BE2C (cell line): ENCODE measurements around the gene DPH3.

ENCODE experiments used
- DNase-seq: peaks from one replicate; pipeline ENCODE4 v3.0.0-alpha.2; 2020
- H3K27me3 ChIP-seq: fragments of 250-450 bp; sonication (Bioruptor Pico); 2 replicates; pipeline ENCODE4 v1.5.1; 2020; ENCODE audit warnings: mild to moderate bottlenecking
- H3K36me3 ChIP-seq: fragments of 250-450 bp; sonication (Bioruptor Pico); 2 replicates; pipeline ENCODE4 v1.5.1; 2020; ENCODE audit warnings: mild to moderate bottlenecking
- H3K4me1 ChIP-seq: fragments of 250-450 bp; sonication (Bioruptor Pico); 2 replicates; pipeline ENCODE4 v1.5.1; 2020
- H3K4me3 ChIP-seq: 2 replicates; pipeline ENCODE4 v1.5.1; 2011; ENCODE audit warnings: low read depth, low read length
- H3K9me3 ChIP-seq: fragments of 250-450 bp; sonication (Bioruptor Pico); 2 replicates; pipeline ENCODE4 v1.5.1; 2020
- CTCF ChIP-seq: IDR thresholded peaks from 2 replicates; pipeline ENCODE4 v1.5.1; 2012; ENCODE audit warnings: mild to moderate bottlenecking, low read depth, low read length

DPH3 gene

DNA sequence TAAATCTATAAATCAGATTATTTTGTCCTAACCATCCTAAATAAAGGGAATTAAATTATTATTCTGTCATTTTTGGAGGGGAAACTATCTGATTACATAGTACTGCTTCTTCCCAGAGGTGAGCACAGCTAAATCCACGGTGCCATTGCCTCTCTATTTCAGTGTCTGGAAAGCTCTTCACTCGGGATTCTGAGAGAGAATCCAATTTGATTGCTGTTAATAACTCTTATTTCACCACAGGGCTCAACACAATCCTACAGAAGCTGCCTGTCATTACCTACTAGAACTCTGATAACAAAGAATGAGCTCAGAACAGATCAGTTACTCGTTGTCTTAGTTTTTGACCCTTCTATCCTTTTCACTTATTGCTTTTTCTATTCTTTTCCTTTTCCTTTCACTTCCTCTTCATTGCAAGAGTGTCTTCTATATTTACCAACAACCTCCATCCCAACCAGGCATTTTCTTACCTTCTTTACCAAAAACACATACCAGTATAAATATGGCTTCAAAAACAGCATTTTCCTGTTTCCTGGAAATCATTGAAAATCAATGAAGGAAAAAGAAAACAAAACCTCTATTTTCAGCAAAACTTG, 30.7 kb upstream of the DPH3 start:
- Histone ChIP-seq H3K4me3 (no peak overlapping the region), H3K36me3 (no peaks in the 10 kb centered on the region), H3K27me3 (no peaks in the 10 kb centered on the region), H3K4me1 (no peaks in the 10 kb centered on the region), H3K9me3 (no peaks in the 10 kb centered on the region)
- TF ChIP-seq CTCF: no peak
- no peak for DNase-seq

GRCh38 chr3:16294844-16295243, 30.1 kb upstream of the DPH3 start:
- Histone ChIP-seq H3K27me3 (no peaks in the 10 kb centered on the region), H3K4me1 (no peaks in the 10 kb centered on the region), H3K9me3 (no peaks in the 10 kb centered on the region), H3K36me3 (no peaks in the 10 kb centered on the region), H3K4me3 (no peak overlapping the region)
- no peak for DNase-seq
- no peak for TF ChIP-seq CTCF

GRCh38 chr3:16290827-16291196, 26.1 kb upstream of the DPH3 start:
- H3K27me3 ChIP-seq: no peaks in the 10 kb centered on the region
- TF ChIP-seq CTCF: no peak
- no peak for DNase-seq
- no peak overlapping the region for H3K4me3 ChIP-seq
- no peaks in the 10 kb centered on the region for H3K4me1 ChIP-seq
- H3K36me3 ChIP-seq: no peaks in the 10 kb centered on the region
- no peaks in the 10 kb centered on the region for H3K9me3 ChIP-seq

GRCh38 chr3:16290007-16290826, 25.5 kb upstream of the DPH3 start:
- Histone ChIP-seq H3K36me3 (no peaks in the 10 kb centered on the region), H3K4me1 (no peaks in the 10 kb centered on the region), H3K27me3 (no peaks in the 10 kb centered on the region), H3K4me3 (no peak overlapping the region), H3K9me3 (no peaks in the 10 kb centered on the region)
- DNase-seq: peak; percentile 37
- TF ChIP-seq CTCF: peak; percentile 71

DNA sequence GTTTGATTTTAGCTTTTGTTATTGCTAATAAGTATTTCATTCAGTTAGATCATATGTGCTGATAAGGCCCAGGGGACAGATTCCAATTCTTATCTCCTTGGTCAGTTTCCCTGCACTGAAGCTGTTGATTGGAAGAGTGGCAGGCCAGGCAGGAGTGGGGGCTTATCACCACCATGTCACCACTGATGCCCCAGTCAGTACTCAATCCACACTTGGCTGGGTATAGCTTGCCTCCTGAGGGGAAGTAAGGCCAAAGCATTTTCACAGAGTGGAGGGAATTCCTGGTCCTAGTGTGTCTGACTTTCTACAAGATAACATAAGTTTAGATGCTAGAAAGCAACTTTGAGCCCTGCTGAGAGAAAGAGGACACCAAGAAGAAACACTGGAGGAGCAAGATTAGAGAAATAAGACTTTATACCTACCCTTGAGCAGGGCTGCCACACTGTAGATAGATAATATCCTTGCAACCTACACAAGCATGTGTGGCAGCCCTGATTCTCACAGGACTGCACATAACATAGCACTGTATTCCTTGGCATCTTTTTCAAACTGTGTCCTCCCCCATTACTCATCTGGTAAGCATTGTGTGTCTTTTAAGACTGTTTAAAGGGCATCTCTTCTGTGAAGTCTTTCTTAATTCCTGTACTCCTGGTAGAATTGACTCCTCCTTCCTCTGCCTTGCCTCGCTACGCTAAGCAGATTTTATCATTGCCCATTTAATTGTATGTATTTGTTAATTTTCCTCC, 24.6 kb upstream of the DPH3 start:
- no peak for TF ChIP-seq CTCF
- Histone ChIP-seq H3K9me3 (no peaks in the 10 kb centered on the region), H3K36me3 (no peaks in the 10 kb centered on the region), H3K4me3 (no peak overlapping the region), H3K4me1 (no peaks in the 10 kb centered on the region), H3K27me3 (no peaks in the 10 kb centered on the region)
- DNase-seq: no peak

DNA sequence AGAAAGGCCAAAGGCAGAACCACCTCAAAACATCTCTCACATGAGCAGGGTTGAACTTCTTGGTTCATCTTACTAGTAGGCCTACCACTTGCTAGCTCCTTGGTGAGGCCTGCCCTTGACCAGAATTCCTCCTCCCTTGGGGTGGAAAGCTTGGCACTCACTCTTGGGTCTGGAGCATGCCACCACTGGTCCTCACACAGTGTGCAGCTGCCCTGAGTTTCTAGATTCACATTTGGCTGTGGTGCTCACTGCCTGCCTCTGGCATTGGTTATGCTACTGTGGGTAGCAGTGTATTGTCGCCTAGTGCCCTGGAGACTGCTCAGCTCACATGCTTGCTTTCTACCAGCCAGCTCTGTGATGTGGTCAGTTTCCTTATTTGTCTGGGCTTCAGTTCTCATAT, 23.9 kb upstream of the DPH3 start:
- Histone ChIP-seq H3K9me3 (no peaks in the 10 kb centered on the region), H3K27me3 (no peaks in the 10 kb centered on the region), H3K4me1 (no peaks in the 10 kb centered on the region), H3K36me3 (no peaks in the 10 kb centered on the region), H3K4me3 (no peak overlapping the region)
- TF ChIP-seq CTCF: no peak
- no peak for DNase-seq
